Adrenal gland (tissue), 5 donors: ENCODE results near the gene RLN1.

Source experiments
- POLR2A ChIP-seq, 2 donors: fragments of 450-650 bp; IDR thresholded peaks; one replicate each; pipeline ENCODE4 v1.6.1; 2017; ENCODE audit warnings: antibody characterized with exemption in 2 of 2, mild to moderate bottlenecking in 2 of 2, moderate library complexity in 1 of 2
- TF ChIP-seq, protein P1 (sequence below), 6 experiments: fragments of 450-650 bp in 4 of 6; fragments of 200-600 bp in 2 of 6; sonication (generic) in 1 of 6; IDR thresholded peaks; 1 replicate in 5 of 6; 2 replicates in 1 of 6; pipeline versions ENCODE4 v1.5.1 to v1.8.0; 2016 to 2021; ENCODE audit warnings: antibody characterized with exemption in 6 of 6, mild to moderate bottlenecking in 2 of 6, moderate library complexity in 1 of 6
- donor health status: DM: no; HTN: no; CAD: no.

DNA sequence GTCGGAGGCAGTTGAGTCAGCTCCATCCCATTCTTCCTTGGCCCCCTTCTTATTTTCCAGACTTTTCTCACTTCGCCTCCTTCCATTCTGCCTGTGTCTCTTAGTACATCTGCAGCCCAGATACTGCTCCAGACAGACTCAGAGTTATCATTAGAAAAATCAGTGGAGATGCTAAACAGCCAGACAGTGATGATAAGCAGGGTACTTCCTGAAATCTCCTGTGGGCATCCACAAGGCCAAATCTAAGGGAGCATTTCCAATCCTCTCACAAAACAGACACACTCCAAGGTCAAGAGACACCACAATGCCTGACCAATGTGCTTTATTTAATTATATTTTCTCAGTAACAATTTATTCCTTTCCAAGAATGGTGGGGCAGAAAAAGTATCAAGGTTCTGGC is 14.5 kb upstream of the RLN1 start:
- TF ChIP-seq, protein P1, sequence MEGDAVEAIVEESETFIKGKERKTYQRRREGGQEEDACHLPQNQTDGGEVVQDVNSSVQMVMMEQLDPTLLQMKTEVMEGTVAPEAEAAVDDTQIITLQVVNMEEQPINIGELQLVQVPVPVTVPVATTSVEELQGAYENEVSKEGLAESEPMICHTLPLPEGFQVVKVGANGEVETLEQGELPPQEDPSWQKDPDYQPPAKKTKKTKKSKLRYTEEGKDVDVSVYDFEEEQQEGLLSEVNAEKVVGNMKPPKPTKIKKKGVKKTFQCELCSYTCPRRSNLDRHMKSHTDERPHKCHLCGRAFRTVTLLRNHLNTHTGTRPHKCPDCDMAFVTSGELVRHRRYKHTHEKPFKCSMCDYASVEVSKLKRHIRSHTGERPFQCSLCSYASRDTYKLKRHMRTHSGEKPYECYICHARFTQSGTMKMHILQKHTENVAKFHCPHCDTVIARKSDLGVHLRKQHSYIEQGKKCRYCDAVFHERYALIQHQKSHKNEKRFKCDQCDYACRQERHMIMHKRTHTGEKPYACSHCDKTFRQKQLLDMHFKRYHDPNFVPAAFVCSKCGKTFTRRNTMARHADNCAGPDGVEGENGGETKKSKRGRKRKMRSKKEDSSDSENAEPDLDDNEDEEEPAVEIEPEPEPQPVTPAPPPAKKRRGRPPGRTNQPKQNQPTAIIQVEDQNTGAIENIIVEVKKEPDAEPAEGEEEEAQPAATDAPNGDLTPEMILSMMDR (IDR thresholded peaks at IDR 0.05) = no peak
- no peak for TF ChIP-seq POLR2A (IDR thresholded peaks at IDR 0.05)
